HG03521 (cell line): ENCODE data around the gene MRPS34.
"Not testable (repeated sequence)": the region's sequence is repeated elsewhere in the genome, so short reads cannot be mapped to it uniquely, and the experiment has no call there.

Source experiments
- ATAC-seq: cut with Tn5 transposase; IDR thresholded peaks from one replicate; pipeline ENCODE4 v1.9.1; 2021; ENCODE audit warnings: mild to moderate bottlenecking, moderate library complexity; ENCODE audit not compliant: unreplicated experiment

MRPS34 gene

DNA sequence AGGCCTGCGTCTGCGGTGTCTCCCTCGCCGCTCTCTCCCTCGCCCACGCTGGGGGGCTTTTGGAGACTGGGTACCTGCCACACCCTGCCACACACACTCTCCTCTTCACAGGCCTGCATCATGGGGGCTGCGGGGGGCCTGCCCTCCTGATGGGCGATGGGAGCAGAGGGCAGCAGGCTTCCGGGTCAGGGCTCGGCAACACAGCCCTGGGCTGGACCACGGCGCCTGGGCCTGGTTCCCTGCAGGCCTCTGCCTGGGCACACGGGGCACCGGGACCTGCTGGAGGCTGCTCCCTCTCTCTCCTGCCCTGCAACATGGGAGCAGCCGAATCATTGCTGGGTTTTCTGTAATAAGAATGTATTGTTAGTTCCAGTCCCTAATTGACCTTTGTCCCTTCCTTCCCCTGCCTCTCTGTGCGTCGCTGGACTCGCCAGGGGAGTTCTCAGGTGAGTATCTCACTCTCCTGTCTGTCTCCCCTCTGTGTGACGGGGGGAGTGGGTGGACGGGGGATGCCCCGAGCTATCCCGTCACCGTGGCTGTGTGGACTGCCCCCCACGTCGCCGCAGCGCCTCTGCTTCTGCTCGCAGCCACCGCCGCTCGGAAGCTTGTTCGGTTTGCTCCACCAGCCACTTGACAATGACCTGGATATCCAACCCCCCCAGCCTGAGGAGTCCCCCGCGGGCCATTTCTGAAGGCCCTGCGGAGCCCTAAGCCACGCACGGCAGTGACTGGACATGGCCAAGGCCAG, 15.0 kb downstream of the MRPS34 start:
- no peak for ATAC-seq

DNA sequence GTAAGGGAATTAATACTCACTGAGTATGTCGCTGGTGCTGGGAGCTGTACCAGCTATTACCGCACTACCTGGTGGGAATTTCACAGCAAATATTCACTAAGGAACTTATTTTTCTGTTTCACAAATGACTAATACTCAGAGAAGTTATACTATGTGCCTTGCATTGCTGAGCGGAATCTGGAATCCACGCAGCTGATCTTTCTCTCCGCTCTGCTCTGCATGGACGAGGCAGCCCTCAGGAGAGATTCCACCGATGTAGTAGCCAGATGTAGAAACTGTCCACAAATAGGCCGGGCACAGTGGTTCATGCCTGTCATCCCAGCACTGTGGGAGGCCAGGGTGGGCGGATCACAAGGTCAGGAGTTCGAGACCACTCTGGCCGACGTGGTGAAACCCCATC, 18.7 kb downstream of the MRPS34 start:
- no peak for ATAC-seq

DNA sequence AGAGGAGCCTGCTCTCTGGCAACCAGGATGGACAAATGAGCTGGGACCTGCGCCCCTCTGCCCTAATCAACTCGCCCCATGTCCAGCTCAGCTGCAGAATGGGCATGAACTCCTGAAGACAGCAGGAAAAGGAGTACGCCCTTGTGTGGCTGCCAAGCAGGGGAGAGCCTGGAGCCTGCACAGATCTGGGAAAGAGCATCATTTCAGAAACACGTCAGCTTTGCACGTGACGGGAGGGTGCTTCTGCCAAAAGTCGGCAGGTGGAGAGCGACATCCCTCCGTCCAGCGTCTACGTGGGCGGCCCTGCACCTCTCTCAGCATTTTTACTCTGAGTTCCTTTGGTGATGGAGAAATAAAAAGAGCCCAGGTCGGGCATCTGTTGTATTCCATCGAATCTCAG, 20.1 kb downstream of the MRPS34 start:
- no peak for ATAC-seq

DNA sequence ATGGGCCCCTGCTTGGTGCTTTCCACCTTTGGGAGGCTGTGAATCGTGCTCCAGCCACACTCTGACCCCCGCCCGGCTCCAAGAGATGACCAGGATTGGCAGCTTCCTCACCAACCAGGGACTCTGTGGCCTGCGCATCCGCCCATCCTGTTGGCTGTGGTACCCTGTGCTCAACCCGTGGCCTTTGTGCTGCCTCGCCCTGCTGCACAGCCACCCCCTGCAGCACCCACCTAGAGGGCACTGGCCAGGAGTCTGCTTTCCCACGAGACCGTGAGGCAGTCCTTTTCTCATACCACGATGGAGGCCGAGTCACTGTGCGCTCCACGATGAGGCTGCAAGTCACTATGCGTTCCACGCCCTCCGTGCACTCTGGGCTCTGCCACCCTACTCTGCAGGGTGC, 21.0 kb downstream of the MRPS34 start:
- no peak for ATAC-seq

GRCh38 chr16:1749152-1750117, 23.5 kb downstream of the MRPS34 start:
- ATAC-seq = no peak

DNA sequence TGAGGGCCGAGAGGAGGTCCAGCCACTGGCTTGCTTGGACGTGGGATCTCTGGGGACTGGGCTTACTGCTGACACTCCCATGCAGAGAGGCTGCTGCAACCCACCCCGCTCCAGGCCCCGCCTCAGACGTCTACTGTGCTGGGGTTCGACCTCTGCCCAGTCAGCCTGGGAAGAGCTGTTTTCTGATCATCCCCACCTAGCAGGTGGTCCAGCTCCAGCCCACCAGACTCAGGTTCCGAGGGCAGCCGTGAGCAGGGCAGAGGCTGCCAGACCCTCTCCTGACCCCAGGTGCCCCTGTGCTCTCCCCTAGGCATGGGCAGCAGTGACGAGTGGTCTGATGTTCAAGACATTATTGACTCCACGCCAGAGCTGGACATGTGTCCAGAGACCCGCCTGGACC, 25.0 kb downstream of the MRPS34 start:
- ATAC-seq = no peak

- ATAC-seq = no peak
Observed at GRCh38 chr16:1746693-1747195, 26.2 kb downstream of the MRPS34 start.

- ATAC-seq = no peak
Observed at GRCh38 chr16:1745900-1746692, 26.8 kb downstream of the MRPS34 start.

- ATAC-seq = no peak
Observed at GRCh38 chr16:1745181-1745899, 27.6 kb downstream of the MRPS34 start.

- no peak for ATAC-seq
Observed at GRCh38 chr16:1744338-1744840, 28.5 kb downstream of the MRPS34 start.

DNA sequence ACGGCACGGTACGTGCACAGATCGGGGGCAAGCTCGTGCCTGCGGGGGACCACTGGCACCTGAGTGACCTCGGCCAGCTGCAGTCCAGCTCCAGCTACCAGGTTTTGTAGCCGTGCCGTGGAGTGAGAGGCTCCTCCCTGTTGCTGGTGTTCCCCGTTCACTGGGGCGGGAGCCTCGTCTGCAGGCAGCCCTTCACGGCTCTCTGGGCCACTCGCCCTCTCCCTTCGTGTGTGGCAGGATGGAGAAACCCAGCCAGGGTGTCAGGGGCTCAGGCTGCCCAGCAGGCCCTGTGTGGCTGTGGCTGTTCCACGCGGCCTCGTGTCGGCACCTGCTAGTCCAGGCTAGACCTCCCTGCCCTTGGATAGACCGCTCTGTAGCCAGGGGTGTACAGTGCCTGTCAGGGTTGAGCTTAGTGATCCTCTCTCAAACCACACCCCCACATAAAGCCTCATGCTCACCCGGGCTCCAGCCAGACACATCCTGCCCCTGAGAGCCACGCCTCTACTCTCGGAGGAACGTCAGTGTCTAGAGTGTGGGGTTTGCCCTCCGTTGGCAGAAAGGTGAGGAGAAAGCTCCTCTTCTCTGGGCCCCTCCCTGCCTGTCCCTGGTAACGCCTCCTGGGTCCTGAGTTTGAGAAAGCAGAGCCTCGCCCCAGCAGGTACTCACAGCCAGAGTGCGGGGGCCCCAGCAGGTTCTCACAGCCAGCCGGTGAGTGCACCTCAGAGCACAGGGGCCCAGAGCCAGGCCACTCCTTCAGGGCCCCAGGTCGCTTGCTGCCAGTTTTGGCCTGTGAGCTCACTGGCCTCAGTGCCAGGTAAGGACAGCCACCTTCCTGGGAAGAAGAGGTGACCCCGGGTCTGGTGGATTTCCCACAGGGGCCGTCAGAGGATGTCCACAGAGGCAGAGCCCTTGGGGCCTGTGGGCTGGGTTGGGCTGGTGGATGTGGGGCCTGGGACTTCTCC, 29.3 kb downstream of the MRPS34 start:
- ATAC-seq = no peak

DNA sequence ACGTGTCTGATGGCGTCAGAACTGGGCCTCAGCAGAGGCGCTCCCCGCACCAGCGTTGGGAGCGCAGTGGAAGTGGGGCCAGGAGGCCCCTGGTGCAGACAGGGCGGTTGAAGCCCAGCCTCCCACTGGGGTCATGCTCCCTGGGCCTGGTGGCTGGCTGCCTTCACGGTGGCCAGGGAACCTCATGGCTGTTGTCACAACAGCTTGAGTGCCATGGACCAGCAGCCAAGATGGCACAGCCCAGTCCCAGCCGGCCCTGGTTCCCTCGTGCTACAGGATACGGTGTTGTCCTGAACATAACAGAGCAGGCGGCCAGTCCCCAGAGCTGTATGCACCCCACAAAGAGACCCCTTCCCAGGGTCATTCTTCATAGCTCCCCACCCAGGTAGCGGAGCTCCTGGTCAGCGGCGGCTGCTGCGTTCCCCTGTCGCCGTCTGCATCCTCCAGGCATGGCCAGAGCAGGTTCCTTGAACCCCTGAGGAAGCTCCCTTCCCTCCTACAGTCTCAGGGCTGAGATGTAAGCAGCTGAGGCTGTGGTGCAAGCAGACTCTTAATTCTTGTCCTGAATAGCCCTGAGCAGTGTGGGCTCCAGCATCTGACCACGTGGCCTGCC, 31.3 kb downstream of the MRPS34 start:
- ATAC-seq = no peak

- ATAC-seq = no peak
Observed at GRCh38 chr16:1740781-1741490, 32.0 kb downstream of the MRPS34 start.

DNA sequence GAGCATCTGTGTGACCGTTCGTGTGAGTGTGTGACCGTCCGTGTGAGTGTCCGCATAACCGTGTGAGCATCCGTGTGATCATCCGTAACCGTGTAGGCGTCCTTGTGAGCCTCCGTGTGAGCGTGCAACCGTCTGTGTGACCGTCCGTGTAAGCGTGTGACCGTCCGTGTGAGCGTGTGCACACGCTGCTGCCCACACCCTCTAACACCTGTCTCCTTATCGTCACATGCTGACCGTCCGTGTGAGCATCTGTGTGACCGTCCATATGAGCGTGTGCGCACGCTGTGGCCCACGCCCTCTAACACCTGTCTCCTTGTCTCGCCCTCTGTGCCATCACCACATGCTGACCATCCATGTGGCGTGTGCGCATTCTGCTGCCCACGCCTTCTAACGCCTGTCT, 32.7 kb downstream of the MRPS34 start:
- no peak for ATAC-seq

GRCh38 chr16:1734816-1735215, 38.1 kb downstream of the MRPS34 start:
- no peak for ATAC-seq

GRCh38 chr16:1734123-1734522, 38.8 kb downstream of the MRPS34 start:
- no peak for ATAC-seq

DNA sequence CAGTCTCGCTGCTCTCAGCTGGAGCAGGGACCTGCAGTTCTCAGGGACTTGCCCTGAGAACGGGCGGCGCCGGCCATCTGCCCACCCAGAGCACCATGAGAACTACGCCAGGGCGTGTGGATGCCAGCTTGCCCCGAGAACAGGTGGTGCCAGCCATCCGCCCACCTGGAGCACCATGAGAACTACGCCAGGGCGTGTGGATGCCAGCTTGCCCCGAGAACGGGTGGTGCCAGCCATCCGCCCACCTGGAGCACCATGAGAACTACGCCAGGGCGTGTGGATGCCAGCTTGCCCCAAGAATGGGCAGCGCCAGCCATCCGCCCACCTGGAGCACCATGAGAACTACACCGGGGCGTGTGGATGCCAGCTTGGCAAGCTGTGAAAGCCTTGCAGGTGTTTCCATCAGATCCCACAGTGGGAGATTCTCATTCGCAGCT, 40.4 kb downstream of the MRPS34 start:
- not testable (repeated sequence) for ATAC-seq

GRCh38 chr16:1732071-1732470, 40.9 kb downstream of the MRPS34 start:
- ATAC-seq = no peak
